ENCODE results near the gene STK17A.

- no peak for TF ChIP-seq EZH2 (IDR thresholded peaks at IDR 0.05)
- no peak for TF ChIP-seq POLR2AphosphoS5 (IDR thresholded peaks at IDR 0.05; ENCODE audit: borderline replicate concordance, low read depth, low read length)
Measured at GRCh38 chr7:43533801-43534479, 49.0 kb upstream of the STK17A start.

All from SK-N-MC (cell line).